Activated CD4-positive, alpha-beta T cell treated with anti-CD3 and anti-CD28 coated beads for 1 hour (primary cell): Measurements from ENCODE around the gene LIPG.
"Not testable (repeated sequence)": the region's sequence is repeated elsewhere in the genome, so short reads cannot be mapped to it uniquely, and the experiment has no call there.

Experiments
- DNase-seq: peaks from one replicate; pipeline ENCODE4 v3.0.0-alpha.2; 2020

The LIPG gene

DNA sequence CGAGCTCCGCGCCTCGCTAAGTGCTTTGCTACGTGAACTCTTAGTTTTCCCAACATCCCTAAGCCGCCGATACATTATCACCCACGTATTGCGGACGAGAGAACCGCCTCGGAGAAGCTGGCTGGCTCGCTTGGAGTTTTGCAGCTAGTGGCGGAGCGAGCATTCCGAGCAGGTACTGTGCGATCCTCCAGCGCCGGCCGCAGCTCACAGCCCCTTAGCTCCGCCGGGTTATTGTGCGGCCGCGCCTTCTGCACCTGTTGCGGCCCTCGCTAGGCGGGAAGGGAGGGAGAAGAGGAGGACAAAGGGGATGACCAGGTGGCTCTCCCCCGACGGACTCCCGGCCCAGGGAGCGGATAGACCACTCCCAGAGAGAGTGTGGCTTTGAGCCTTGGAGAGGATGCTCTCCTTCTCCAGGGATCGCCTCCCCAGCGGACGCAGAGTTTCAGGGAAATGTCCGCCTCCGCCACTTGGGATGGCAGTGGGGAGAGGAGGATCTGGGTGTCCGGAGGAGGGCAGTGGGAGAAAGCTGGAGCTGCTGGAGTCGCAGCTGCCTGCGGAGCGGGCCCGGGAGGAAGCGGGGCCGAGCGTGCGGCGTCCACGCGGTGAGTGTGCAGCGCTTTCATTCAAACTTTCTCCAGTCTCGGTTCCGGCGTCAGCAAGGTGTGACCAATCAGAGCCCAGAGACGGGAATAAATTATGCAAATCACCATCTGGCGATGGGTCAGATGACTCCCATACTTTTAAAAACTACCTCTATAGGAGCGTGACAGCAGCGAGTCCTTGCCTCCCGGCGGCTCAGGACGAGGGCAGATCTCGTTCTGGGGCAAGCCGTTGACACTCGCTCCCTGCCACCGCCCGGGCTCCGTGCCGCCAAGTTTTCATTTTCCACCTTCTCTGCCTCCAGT, at the start of gene LIPG:
Gene LIPG, plus strand, starts transcription at position 769 of the 905 bp plus-strand sequence. CDS start 252 bp downstream, outside the sequence.
- DNase-seq: no peak

GRCh38 chr18:49512876-49513275, 49.0 kb upstream of the LIPG start:
- not testable (repeated sequence) for DNase-seq

DNA sequence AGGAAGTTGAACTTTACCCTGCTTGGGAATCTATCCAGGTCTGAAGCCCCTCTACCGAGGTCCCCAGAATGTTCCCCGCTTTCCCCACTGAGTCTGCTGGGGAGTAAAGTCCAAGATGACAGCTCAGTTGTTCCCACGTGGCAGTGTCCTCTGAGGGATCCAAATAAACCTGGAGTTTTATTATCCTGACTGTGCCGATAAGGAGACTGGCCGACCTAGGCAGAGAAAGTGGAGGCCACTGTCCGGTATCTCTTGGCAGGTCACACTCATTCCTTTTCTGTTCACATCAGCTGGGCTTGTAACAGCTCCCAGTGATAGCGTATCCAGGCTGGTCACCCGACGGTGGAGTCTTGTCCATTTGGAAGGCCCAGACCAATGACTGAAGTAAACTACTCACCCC, 47.3 kb upstream of the LIPG start:
- no peak for DNase-seq

GRCh38 chr18:49515003-49515402, 46.9 kb upstream of the LIPG start:
- not testable (repeated sequence) for DNase-seq

GRCh38 chr18:49515516-49515915, 46.3 kb upstream of the LIPG start:
- no peak for DNase-seq

GRCh38 chr18:49517483-49517882, 44.4 kb upstream of the LIPG start:
- no peak for DNase-seq

- no peak for DNase-seq
These were observed 42.5 kb upstream of the LIPG start for GRCh38 chr18:49519101-49519971.

- DNase-seq: no peak
These were observed 41.2 kb upstream of the LIPG start for GRCh38 chr18:49520661-49521145.

- no peak for DNase-seq
These were observed 40.5 kb upstream of the LIPG start for GRCh38 chr18:49521216-49521835.

GRCh38 chr18:49523580-49524093, 38.2 kb upstream of the LIPG start:
- not testable (repeated sequence) for DNase-seq

DNA sequence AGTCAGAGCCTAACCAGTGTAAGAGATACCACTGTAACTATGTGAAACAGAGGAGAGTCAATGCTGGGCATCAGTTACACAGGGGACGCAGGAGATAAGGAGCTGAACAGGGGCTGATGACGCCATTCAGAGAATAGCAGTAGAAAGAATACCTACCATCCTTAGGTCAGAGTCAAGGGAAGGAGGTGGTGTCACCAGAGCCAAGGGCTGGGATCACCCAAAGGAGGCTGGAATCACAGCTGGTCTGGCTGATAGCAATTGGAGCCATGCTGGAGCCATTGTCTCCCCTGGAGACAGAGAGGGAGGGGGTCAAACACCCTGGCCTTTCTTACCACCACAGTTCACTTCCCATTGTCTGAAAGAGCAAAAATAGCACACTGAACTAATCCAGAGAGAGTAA, 37.5 kb upstream of the LIPG start:
- no peak for DNase-seq

DNA sequence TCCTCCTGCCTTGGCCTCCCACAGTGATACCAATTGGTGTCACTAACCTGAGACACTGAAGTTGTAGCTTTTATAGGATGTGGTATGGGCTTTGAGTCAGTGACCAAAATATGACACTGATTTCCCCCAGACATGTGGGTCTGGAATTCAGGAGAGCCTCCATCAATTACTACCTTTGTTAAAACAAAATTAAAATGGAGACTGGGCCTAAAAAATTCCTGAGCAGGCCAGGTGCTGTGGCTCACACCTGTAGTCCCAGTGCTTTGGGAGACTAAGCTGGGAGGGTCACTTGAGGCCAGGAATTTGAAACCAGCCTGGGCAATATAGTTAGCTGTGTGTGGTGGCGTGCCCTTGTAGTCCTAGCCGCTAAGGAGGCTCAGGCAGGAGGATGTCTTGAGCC, 36.9 kb upstream of the LIPG start:
- DNase-seq: no peak

- no peak for DNase-seq
These were observed 35.9 kb upstream of the LIPG start for GRCh38 chr18:49525981-49526380.

GRCh38 chr18:49527631-49528327, 34.1 kb upstream of the LIPG start:
- DNase-seq: no peak

GRCh38 chr18:49529596-49529995, 32.3 kb upstream of the LIPG start:
- DNase-seq: no peak

- no peak for DNase-seq
These were observed 30.1 kb upstream of the LIPG start for GRCh38 chr18:49531678-49532153.

DNA sequence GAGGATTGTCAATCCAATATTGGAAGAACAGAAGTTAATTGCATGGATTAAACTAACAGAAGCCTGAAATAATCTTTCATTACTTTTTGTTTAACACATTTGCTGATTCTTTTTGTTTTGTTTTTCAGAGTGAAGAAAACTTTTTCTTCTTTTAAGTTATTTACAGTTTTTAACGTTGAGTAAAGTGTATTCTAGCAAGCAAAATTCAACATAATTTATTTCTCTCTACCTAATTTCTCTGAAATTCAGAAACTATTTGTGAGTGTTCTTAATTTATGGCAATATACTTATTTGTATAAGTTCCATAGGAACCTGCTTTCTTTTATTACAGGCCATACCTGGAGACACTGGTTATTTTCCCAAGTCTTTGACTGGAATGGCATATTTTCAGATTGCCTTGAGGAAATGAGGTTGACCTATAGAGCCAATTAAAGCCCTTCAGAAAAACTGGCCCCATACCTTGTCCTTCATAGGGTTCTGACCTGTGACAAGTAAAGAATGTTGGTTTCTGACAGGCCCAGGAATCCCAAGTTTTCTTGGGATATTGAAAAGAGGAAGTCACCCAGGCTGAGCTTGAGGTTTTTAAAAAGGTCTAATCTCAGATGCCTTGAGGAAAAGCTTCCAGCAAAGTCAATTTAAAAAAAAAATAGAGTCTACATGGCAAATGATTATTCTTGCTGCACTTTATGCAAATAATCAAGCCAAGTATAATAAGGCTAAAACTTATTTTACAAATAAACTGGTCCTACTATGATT, 26.8 kb upstream of the LIPG start:
- no peak for DNase-seq

GRCh38 chr18:49537232-49537896, 24.5 kb upstream of the LIPG start:
- no peak for DNase-seq

DNA sequence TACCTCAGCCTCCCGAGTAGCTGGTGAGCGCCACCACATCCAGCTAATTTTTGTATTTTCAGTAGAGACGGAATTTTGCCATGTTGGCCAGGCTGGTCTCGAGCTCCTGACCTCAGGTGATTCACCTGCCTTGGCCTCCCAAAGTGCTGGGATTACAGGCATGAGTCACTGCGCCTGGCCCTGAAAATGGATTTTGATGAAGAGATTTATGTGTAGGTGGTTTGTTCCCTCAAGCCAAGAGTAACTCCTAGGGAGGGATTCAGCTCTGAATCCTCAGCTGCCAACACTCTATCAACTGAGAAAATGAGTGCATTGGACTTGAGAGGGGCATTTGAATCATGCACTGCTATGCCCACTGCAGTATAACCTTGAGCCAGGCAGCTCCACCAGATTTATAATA, 17.5 kb upstream of the LIPG start:
- no peak for DNase-seq

GRCh38 chr18:49546278-49546677, 15.6 kb upstream of the LIPG start:
- no peak for DNase-seq
